Measurements from ENCODE around the gene TRAPPC2.
"Not testable (repeated sequence)": the region's sequence is repeated elsewhere in the genome, so short reads cannot be mapped to it uniquely, and the experiment has no call there.

TRAPPC2 gene

GRCh38 chrX:13697455-13697854 lies 37.0 kb downstream of the TRAPPC2 start:
- DNase-seq: no peak

- no peak for DNase-seq
Measured at GRCh38 chrX:13695601-13696115, 38.8 kb downstream of the TRAPPC2 start.

GRCh38 chrX:13694983-13695382 lies 39.4 kb downstream of the TRAPPC2 start:
- no peak for DNase-seq

- DNase-seq: no peak
Measured at GRCh38 chrX:13694359-13694758, 40.1 kb downstream of the TRAPPC2 start.

GRCh38 chrX:13693341-13693961 lies 41.0 kb downstream of the TRAPPC2 start:
- no peak for DNase-seq

GRCh38 chrX:13692771-13693231 lies 41.6 kb downstream of the TRAPPC2 start:
- DNase-seq: no peak

GRCh38 chrX:13691841-13692371 lies 42.5 kb downstream of the TRAPPC2 start:
- no peak for DNase-seq

- DNase-seq: no peak
Measured at GRCh38 chrX:13690836-13691235, 43.6 kb downstream of the TRAPPC2 start.

GRCh38 chrX:13689741-13690211 lies 44.6 kb downstream of the TRAPPC2 start:
- no peak for DNase-seq

GRCh38 chrX:13688958-13689740 lies 45.3 kb downstream of the TRAPPC2 start, which contains the start of gene RAB9A:
Gene RAB9A, plus strand, starts transcription at chrX:13689128. Its CDS starts 19,619 bp downstream, at chrX:13708747.
- peak; percentile 61 for DNase-seq

- DNase-seq: no peak
Measured at GRCh38 chrX:13688384-13688957, 45.9 kb downstream of the TRAPPC2 start.

- no peak for DNase-seq
Measured at GRCh38 chrX:13687203-13687602, 47.2 kb downstream of the TRAPPC2 start.

GRCh38 chrX:13685126-13685763 lies 49.2 kb downstream of the TRAPPC2 start:
- no peak for DNase-seq

GRCh38 chrX:13684361-13684760 lies 50.1 kb downstream of the TRAPPC2 start:
- DNase-seq: no peak

- DNase-seq: no peak
Measured at GRCh38 chrX:13681595-13681994, 52.8 kb downstream of the TRAPPC2 start.

GRCh38 chrX:13679700-13680099 lies 54.7 kb downstream of the TRAPPC2 start:
- DNase-seq: not testable (repeated sequence)

GRCh38 chrX:13676885-13677284 lies 57.5 kb downstream of the TRAPPC2 start:
- no peak for DNase-seq

GRCh38 chrX:13673016-13673415 lies 61.4 kb downstream of the TRAPPC2 start:
- DNase-seq: no peak

- DNase-seq: no peak
Measured at GRCh38 chrX:13670197-13670596, 64.2 kb downstream of the TRAPPC2 start.

GRCh38 chrX:13669755-13670154 lies 64.7 kb downstream of the TRAPPC2 start:
- not testable (repeated sequence) for DNase-seq

GRCh38 chrX:13669246-13669737 lies 65.1 kb downstream of the TRAPPC2 start:
- peak; percentile 19 for DNase-seq

- no peak for DNase-seq
Measured at GRCh38 chrX:13667919-13668318, 66.5 kb downstream of the TRAPPC2 start.

GRCh38 chrX:13666836-13667235 lies 67.6 kb downstream of the TRAPPC2 start:
- no peak for DNase-seq
